Tibial artery (tissue), 4 donors: ENCODE results near the gene ZBTB20.

Experiments
- DNase-seq, 2 donors: peaks; one replicate each; pipeline ENCODE4 v3.0.0-alpha.2; 2019
- H3K27ac ChIP-seq, 2 donors: fragments of 200-600 bp; sonication (generic) in 1 of 2; 1 replicate in 1 of 2; 2 replicates in 1 of 2; pipeline ENCODE4 v1.5.1; 2018 to 2019; ENCODE audit warnings: mild to moderate bottlenecking in 1 of 2
- H3K27me3 ChIP-seq, 2 donors: fragments of 200-600 bp; sonication (generic) in 1 of 2; one replicate each; pipeline versions ENCODE4 v1.5.1 to v1.6.0; 2016 to 2019
- H3K36me3 ChIP-seq, 3 donors: fragments of 200-600 bp; sonication (generic) in 2 of 3; one replicate each; pipeline ENCODE4 v1.5.1; 2016 to 2019; ENCODE audit warnings: mild to moderate bottlenecking in 2 of 3
- H3K4me1 ChIP-seq, 4 donors: fragments of 200-600 bp; sonication (generic) in 2 of 4; 1 replicate in 3 of 4; 2 replicates in 1 of 4; pipeline ENCODE4 v1.5.1; 2016 to 2019
- H3K4me3 ChIP-seq, 2 donors: fragments of 200-600 bp; sonication (generic) in 1 of 2; 1 replicate in 1 of 2; 2 replicates in 1 of 2; pipeline ENCODE4 v1.5.1; 2018 to 2019; ENCODE audit warnings: mild to moderate bottlenecking in 2 of 2
- H3K9me3 ChIP-seq, 3 donors: fragments of 200-600 bp; sonication (generic) in 1 of 3; one replicate each; pipeline ENCODE4 v1.5.1; 2016 to 2019
- intact Hi-C: fragments of 100-400 bp; cut with DNase I; formaldehyde crosslinking; loops from one replicate; pipeline ENCODE4 v1.15.0; 2023; ENCODE audit warnings: low total_unique reads
- TF ChIP-seq, protein P1 (sequence below), 2 experiments: fragments of 200-600 bp in 1 of 2; fragments of 450-650 bp in 1 of 2; IDR thresholded peaks; one replicate each; pipeline ENCODE4 v1.5.1; 2017 to 2019; ENCODE audit warnings: antibody characterized with exemption in 2 of 2, mild to moderate bottlenecking in 1 of 2, moderate library complexity in 1 of 2

The ZBTB20 gene

DNA sequence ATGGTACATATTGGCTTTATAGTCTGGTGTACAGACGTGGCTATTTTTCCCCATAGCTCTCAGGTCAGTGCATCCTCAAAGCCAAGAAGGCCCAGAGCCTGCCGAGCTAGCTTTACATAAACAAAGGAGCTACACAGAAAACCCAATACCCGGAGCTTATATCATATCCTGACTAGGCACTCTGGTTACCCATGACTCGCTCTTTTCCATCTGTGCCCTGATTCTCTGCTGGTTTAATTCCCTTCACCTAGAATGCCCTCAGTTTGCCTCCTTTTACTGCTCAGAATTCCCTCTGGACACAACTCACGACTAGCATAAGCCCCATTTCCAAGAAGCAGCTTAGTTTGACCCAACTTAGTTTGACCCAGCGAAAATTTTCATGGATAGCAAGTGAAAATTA, 742.5 kb downstream of the ZBTB20 start:
- Histone ChIP-seq H3K27ac (no peak overlapping the region), H3K9me3 (no peaks in the 10 kb centered on the region), H3K27me3 (no peaks in the 10 kb centered on the region), H3K4me3 (no peak overlapping the region), H3K36me3 (no peaks in the 10 kb centered on the region), H3K4me1 (peaks cover 0 to 18% (median 7%) of the 10 kb centered on the region in 4 donors)
- no peak for DNase-seq
- intact Hi-C loops, result no loop called here
- TF ChIP-seq, protein P1, sequence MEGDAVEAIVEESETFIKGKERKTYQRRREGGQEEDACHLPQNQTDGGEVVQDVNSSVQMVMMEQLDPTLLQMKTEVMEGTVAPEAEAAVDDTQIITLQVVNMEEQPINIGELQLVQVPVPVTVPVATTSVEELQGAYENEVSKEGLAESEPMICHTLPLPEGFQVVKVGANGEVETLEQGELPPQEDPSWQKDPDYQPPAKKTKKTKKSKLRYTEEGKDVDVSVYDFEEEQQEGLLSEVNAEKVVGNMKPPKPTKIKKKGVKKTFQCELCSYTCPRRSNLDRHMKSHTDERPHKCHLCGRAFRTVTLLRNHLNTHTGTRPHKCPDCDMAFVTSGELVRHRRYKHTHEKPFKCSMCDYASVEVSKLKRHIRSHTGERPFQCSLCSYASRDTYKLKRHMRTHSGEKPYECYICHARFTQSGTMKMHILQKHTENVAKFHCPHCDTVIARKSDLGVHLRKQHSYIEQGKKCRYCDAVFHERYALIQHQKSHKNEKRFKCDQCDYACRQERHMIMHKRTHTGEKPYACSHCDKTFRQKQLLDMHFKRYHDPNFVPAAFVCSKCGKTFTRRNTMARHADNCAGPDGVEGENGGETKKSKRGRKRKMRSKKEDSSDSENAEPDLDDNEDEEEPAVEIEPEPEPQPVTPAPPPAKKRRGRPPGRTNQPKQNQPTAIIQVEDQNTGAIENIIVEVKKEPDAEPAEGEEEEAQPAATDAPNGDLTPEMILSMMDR (IDR thresholded peaks at IDR 0.05), result no peak

DNA sequence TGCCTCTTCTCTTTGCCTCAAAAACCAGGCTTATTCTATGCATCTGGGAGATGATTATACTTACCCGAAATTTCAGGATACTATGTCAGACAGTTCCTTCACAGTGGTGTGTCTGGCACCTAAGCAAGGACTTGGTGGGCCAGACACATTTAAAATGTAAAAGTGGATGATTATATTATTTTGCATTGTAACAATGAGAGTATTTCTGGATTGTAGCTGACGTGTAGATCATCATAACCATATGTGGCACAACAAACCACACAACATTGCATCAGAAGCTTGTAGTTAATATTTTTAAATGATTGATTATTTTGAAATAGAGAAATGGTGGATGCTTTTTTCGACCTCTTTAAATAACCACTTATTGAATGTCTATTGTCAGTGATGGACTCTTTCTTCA, 744.2 kb downstream of the ZBTB20 start:
- H3K27me3 ChIP-seq, result no peaks in the 10 kb centered on the region
- TF ChIP-seq, protein P1 (IDR thresholded peaks at IDR 0.05), result no peak
- H3K36me3 ChIP-seq, result no peaks in the 10 kb centered on the region
- intact Hi-C loops, result no loop called here
- no peaks in the 10 kb centered on the region for H3K9me3 ChIP-seq
- peaks cover 0 to 18% (median 7%) of the 10 kb centered on the region in 4 donors for H3K4me1 ChIP-seq
- no peak overlapping the region for H3K4me3 ChIP-seq
- no peak for DNase-seq
- no peak overlapping the region for H3K27ac ChIP-seq

DNA sequence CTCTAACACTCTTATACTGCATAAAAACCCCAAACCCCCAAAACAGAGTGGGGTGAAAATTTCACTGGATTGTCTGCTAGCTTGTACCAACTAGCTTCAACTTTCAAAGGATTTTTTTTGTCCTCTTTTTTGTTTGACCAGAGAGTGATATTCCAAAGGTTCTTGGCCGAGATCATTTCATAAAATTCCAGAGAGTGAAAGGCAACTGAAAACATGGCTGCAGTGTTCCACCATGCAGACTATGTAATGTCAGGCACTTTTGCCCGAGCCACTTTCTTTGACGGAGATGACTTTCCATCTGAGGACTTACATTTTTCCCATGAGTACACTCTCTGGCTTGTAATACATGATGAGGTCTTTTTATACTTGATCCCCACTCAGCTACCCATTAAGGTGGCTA, 745.7 kb downstream of the ZBTB20 start:
- no peaks in the 10 kb centered on the region for H3K36me3 ChIP-seq
- no peak overlapping the region for H3K4me3 ChIP-seq
- TF ChIP-seq, protein P1 (IDR thresholded peaks at IDR 0.05), result no peak
- no peaks in the 10 kb centered on the region for H3K9me3 ChIP-seq
- no peak overlapping the region for H3K27ac ChIP-seq
- intact Hi-C loops, result no loop called here
- H3K4me1 ChIP-seq, result peaks cover 0 to 15% (median 7%) of the 10 kb centered on the region in 4 donors
- no peak for DNase-seq
- no peaks in the 10 kb centered on the region for H3K27me3 ChIP-seq

DNA sequence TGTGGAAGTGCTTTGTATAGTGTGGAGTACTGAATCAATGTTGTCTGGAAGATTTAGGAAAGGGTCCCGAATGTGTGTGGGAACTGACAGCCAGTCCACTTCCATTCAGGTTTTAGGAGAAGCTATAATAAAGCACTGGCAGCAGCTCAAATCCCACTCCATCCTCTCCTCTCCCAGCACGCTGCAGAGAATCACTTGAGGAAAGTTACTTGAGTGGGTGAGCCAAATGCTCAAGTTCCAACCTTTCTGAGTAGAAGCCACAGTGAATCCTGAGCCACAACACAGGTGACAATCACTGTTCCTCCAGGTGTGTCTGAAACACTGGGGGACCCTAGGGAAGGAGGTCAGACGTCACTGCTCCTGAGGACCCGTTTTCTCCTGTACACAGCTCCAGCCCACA, 746.7 kb downstream of the ZBTB20 start:
- Histone ChIP-seq H3K9me3 (no peaks in the 10 kb centered on the region), H3K4me1 (peaks cover 0 to 14% (median 4%) of the 10 kb centered on the region in 4 donors), H3K27me3 (no peaks in the 10 kb centered on the region), H3K27ac (no peak overlapping the region), H3K4me3 (no peak overlapping the region), H3K36me3 (no peaks in the 10 kb centered on the region)
- TF ChIP-seq, protein P1 (IDR thresholded peaks at IDR 0.05), result no peak
- intact Hi-C loops, result no loop called here
- DNase-seq, result no peak

DNA sequence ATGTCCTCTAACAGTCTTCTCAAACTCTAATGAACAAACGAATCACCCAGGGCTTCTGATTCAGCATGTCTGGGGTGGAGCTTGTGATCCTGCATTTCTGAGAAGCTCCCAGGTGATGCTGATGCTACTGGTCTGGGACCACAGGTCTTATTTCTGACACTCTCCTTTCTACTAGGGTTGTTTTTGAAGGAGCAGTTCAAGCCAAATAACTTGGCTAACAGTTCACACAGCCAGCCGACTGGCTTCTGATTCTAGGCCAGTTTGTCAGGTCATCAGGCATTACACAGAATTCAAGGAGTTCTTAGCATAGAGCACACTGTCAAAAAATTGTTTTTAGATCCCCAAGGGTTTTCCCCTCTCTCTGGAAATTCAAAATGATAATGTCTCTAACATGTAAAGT, 752.5 kb downstream of the ZBTB20 start:
- TF ChIP-seq, protein P1 (IDR thresholded peaks at IDR 0.05), result no peak
- Histone ChIP-seq H3K9me3 (no peaks in the 10 kb centered on the region), H3K27me3 (no peaks in the 10 kb centered on the region), H3K27ac (no peak overlapping the region), H3K36me3 (no peaks in the 10 kb centered on the region), H3K4me1 (peaks cover 0 to 6% (median 0%) of the 10 kb centered on the region in 4 donors), H3K4me3 (no peak overlapping the region)
- no peak for DNase-seq
- intact Hi-C loops, result no loop called here
